Liver (tissue), 9 donors: Measurements from ENCODE around the gene TACSTD2. TPM values are rescaled to one million over a fixed set of nuclear protein-coding genes. Genes with fewer than 3 reads are reported as not detected.

Source experiments
- DNase-seq: peaks from one replicate; pipeline ENCODE4 v3.0.0-alpha.2; 2017; ENCODE audit warnings: low spot score
- H3K27ac ChIP-seq, 2 donors: one replicate each; pipeline ENCODE4 v1.7.0; 2013; ENCODE audit warnings: inconsistent platforms in 2 of 2, low read length in 2 of 2, control low read depth in 1 of 2, low read depth in 1 of 2, mild to moderate bottlenecking in 1 of 2
- H3K27me3 ChIP-seq, 4 donors: one replicate each; pipeline versions ENCODE4 v1.6.1 to v1.7.0; 2013; ENCODE audit warnings: low read length in 3 of 4, inconsistent platforms in 1 of 4, mild to moderate bottlenecking in 1 of 4, moderate library complexity in 1 of 4; ENCODE audit not compliant: control insufficient read depth in 4 of 4, insufficient read depth in 4 of 4
- H3K36me3 ChIP-seq, 4 donors: one replicate each; pipeline versions ENCODE4 v1.6.1 to v1.7.0; 2013; ENCODE audit warnings: low read length in 3 of 4, mild to moderate bottlenecking in 3 of 4, low read depth in 1 of 4, moderate library complexity in 1 of 4; ENCODE audit not compliant: control insufficient read depth in 4 of 4, insufficient read depth in 3 of 4
- H3K4me1 ChIP-seq, 4 donors: one replicate each; pipeline versions ENCODE4 v1.6.1 to v1.7.0; 2013; ENCODE audit warnings: low read length in 3 of 4, mild to moderate bottlenecking in 3 of 4, moderate library complexity in 1 of 4; ENCODE audit not compliant: control insufficient read depth in 4 of 4, insufficient read depth in 4 of 4
- H3K4me3 ChIP-seq, 3 donors: one replicate each; pipeline versions ENCODE4 v1.6.1 to v1.7.0; 2013; ENCODE audit warnings: low read length in 3 of 3, control low read depth in 1 of 3, low read depth in 1 of 3, mild to moderate bottlenecking in 1 of 3
- H3K9ac ChIP-seq, 2 donors: one replicate each; pipeline ENCODE4 v1.7.0; 2013; ENCODE audit warnings: low read length in 2 of 2, mild to moderate bottlenecking in 2 of 2, moderate library complexity in 2 of 2, control low read depth in 1 of 2, low read depth in 1 of 2
- H3K9me3 ChIP-seq, 4 donors: one replicate each; pipeline versions ENCODE4 v1.6.1 to v1.7.0; 2013; ENCODE audit warnings: low read length in 3 of 4; ENCODE audit not compliant: control insufficient read depth in 4 of 4
- EGR1 ChIP-seq, 2 donors: IDR thresholded peaks; 2 replicates each; pipeline ENCODE4 v1.6.1; 2016 to 2018; ENCODE audit warnings: antibody characterized with exemption in 2 of 2, low read depth in 2 of 2
- FOXA1 ChIP-seq: IDR thresholded peaks from 2 replicates; pipeline ENCODE4 v1.6.1; 2016; ENCODE audit warnings: antibody characterized with exemption
- FOXA2 ChIP-seq: IDR thresholded peaks from 2 replicates; pipeline ENCODE4 v1.6.1; 2016; ENCODE audit warnings: antibody characterized with exemption
- GABPA ChIP-seq, 2 donors: IDR thresholded peaks in 1 of 2; conservative IDR thresholded peaks in 1 of 2; 2 replicates each; pipeline ENCODE4 v1.6.1; 2016; ENCODE audit warnings: antibody characterized with exemption in 2 of 2, mild to moderate bottlenecking in 1 of 2, moderate library complexity in 1 of 2
- HNF4A ChIP-seq, 2 donors: conservative IDR thresholded peaks; 2 replicates each; pipeline ENCODE4 v1.6.1; 2016; ENCODE audit warnings: antibody characterized with exemption in 2 of 2, mild to moderate bottlenecking in 2 of 2
- HNF4G ChIP-seq: IDR thresholded peaks from 2 replicates; pipeline ENCODE4 v1.6.1; 2016; ENCODE audit warnings: antibody characterized with exemption
- JUND ChIP-seq, 2 donors: IDR thresholded peaks; 2 replicates each; pipeline ENCODE4 v1.6.1; 2016; ENCODE audit warnings: antibody characterized with exemption in 2 of 2
- RAD21 ChIP-seq, 2 donors: IDR thresholded peaks; 2 replicates each; pipeline ENCODE4 v1.6.1; 2016; ENCODE audit warnings: antibody characterized with exemption in 2 of 2, mild to moderate bottlenecking in 2 of 2
- RXRA ChIP-seq, 2 donors: IDR thresholded peaks; 2 replicates each; pipeline ENCODE4 v1.6.1; 2017 to 2018; ENCODE audit warnings: antibody characterized with exemption in 2 of 2, mild to moderate bottlenecking in 1 of 2
- SP1 ChIP-seq: IDR thresholded peaks from 2 replicates; pipeline ENCODE4 v1.6.1; 2018; ENCODE audit warnings: antibody characterized with exemption, mild to moderate bottlenecking
- TAF1 ChIP-seq: conservative IDR thresholded peaks from 2 replicates; pipeline ENCODE4 v1.6.1; 2016; ENCODE audit warnings: antibody characterized with exemption, mild to moderate bottlenecking
- YY1 ChIP-seq: IDR thresholded peaks from 2 replicates; pipeline ENCODE4 v1.6.1; 2016; ENCODE audit warnings: antibody characterized with exemption, mild to moderate bottlenecking
- WGBS: extraction: QIAGEN DNeasy Blood & Tissue Kit; methylation state at CpG from one replicate; pipeline ENCODE4 v1.1.7; 2013; 5-methylcytosine and 5-hydroxymethylcytosine counted together
- polyA plus RNA-seq, 2 donors: library from polyadenylated mRNA; stranded (reverse) in 1 of 2; unstranded in 1 of 2; fragments of 200-250 nt in 1 of 2; fragments of >200 nt in 1 of 2; fragmentation: Nextera tagmentation in 1 of 2; extraction: Ambion mirVana in 1 of 2; gene quantifications; one replicate each; pipeline versions ENCODE4 v1.2.1 to v1.2.3, GENCODE V29; 2013 to 2015
- total RNA-seq, 2 donors: library from RNA; depleted of rRNA; stranded (reverse); fragments of >200 nt; gene quantifications; one replicate each; pipeline ENCODE4 v1.2.3, GENCODE V29; 2014
- TF ChIP-seq, protein P1 (sequence below): IDR thresholded peaks from 2 replicates; pipeline ENCODE4 v1.6.1; 2016; ENCODE audit warnings: antibody characterized with exemption, mild to moderate bottlenecking
- TF ChIP-seq, protein P2 (sequence below): fragments of 150-350 bp; IDR thresholded peaks from 2 replicates; pipeline ENCODE4 v1.5.1; 2017; ENCODE audit warnings: improper control_type of control experiment, low read depth, low read length; ENCODE audit not compliant: missing input control
- TF ChIP-seq, protein P3 (sequence below): IDR thresholded peaks from 2 replicates; pipeline ENCODE4 v1.6.1; 2016; ENCODE audit warnings: antibody characterized with exemption
- TF ChIP-seq, protein P4 (sequence below): IDR thresholded peaks from 2 replicates; pipeline ENCODE4 v1.6.1; 2016; ENCODE audit warnings: antibody characterized with exemption
- donor health status: healthy.
- donor health status: healthy.
- donor health status: healthy.
- donor health status: healthy.
- donor health status: healthy.

Gene TACSTD2
- total and polyA plus RNA-seq, 4 donors = 0.61 to 1.5 (median 1.1) TPM

DNA sequence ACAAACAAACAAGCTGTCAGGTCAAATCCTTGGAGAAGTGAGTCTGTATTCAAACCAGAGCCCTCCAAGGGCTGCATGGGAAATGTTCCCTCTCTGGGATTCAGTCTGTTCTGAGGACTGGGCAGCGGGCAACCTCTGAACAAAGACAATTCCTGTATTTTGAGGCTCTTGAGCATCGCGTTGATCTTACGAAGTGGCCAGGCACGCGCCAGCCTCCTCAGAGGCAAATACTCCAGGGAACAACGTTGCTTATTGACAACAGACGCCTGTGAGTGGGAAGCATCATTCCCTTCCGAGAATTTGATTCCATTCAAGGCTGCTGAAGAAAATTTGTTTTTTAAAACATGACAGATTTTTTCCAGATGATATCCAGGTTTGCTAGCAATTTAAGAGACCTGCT, 20.0 kb upstream of the TACSTD2 start:
- Histone ChIP-seq H3K27ac (no peak overlapping the region), H3K9ac (no peak overlapping the region), H3K27me3 (peaks cover 0 to 7% (median 0%) of the 10 kb centered on the region in 4 donors), H3K4me3 (no peak overlapping the region), H3K4me1 (no peaks in the 10 kb centered on the region), H3K36me3 (no peaks in the 10 kb centered on the region), H3K9me3 (peaks cover 0 to 4% (median 0%) of the 10 kb centered on the region in 4 donors)
- no peak for TF ChIP-seq FOXA1
- no peak for TF ChIP-seq HNF4G
- TF ChIP-seq, protein P1, sequence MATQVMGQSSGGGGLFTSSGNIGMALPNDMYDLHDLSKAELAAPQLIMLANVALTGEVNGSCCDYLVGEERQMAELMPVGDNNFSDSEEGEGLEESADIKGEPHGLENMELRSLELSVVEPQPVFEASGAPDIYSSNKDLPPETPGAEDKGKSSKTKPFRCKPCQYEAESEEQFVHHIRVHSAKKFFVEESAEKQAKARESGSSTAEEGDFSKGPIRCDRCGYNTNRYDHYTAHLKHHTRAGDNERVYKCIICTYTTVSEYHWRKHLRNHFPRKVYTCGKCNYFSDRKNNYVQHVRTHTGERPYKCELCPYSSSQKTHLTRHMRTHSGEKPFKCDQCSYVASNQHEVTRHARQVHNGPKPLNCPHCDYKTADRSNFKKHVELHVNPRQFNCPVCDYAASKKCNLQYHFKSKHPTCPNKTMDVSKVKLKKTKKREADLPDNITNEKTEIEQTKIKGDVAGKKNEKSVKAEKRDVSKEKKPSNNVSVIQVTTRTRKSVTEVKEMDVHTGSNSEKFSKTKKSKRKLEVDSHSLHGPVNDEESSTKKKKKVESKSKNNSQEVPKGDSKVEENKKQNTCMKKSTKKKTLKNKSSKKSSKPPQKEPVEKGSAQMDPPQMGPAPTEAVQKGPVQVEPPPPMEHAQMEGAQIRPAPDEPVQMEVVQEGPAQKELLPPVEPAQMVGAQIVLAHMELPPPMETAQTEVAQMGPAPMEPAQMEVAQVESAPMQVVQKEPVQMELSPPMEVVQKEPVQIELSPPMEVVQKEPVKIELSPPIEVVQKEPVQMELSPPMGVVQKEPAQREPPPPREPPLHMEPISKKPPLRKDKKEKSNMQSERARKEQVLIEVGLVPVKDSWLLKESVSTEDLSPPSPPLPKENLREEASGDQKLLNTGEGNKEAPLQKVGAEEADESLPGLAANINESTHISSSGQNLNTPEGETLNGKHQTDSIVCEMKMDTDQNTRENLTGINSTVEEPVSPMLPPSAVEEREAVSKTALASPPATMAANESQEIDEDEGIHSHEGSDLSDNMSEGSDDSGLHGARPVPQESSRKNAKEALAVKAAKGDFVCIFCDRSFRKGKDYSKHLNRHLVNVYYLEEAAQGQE = no peak
- no peak for TF ChIP-seq EGR1 (IDR thresholded peaks at IDR 0.05; ENCODE audit: low read depth in 2 of 2)
- TF ChIP-seq, protein P2, sequence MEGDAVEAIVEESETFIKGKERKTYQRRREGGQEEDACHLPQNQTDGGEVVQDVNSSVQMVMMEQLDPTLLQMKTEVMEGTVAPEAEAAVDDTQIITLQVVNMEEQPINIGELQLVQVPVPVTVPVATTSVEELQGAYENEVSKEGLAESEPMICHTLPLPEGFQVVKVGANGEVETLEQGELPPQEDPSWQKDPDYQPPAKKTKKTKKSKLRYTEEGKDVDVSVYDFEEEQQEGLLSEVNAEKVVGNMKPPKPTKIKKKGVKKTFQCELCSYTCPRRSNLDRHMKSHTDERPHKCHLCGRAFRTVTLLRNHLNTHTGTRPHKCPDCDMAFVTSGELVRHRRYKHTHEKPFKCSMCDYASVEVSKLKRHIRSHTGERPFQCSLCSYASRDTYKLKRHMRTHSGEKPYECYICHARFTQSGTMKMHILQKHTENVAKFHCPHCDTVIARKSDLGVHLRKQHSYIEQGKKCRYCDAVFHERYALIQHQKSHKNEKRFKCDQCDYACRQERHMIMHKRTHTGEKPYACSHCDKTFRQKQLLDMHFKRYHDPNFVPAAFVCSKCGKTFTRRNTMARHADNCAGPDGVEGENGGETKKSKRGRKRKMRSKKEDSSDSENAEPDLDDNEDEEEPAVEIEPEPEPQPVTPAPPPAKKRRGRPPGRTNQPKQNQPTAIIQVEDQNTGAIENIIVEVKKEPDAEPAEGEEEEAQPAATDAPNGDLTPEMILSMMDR = no peak
- no peak for TF ChIP-seq FOXA2
- no peak for DNase-seq
- 66% methylated on average over 9 of the region's 9 CpGs for WGBS

DNA sequence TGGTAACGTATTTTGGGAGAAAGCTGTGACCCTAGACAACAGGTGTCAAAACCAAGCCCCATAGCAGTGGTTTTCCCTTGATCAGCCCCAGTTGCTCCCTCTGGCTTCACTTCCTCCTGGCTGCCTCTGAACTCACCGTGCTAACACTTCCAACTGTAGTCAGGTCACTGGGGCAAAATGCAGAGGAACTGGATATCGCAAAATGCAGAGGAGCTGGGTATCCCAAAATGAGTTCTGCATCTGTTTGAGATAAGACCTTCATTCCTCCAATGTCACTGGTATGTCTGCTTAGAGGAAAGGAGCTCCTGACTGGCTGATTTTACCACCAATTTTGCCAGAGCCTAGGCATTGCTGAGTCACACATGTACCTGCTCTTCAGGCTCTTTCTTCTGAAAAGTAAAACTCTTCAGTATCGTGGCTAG, 19.6 kb upstream of the TACSTD2 start:
- no peak overlapping the region for H3K27ac ChIP-seq
- H3K4me1 ChIP-seq = no peaks in the 10 kb centered on the region
- TF ChIP-seq JUND (IDR thresholded peaks at IDR 0.05) = no peak
- no peak for TF ChIP-seq TAF1
- no peak for TF ChIP-seq YY1
- no peak for TF ChIP-seq FOXA1
- TF ChIP-seq SP1 = no peak
- TF ChIP-seq RAD21 (IDR thresholded peaks at IDR 0.05) = no peak
- H3K9ac ChIP-seq = no peak overlapping the region
- peaks cover 0 to 7% (median 0%) of the 10 kb centered on the region in 4 donors for H3K27me3 ChIP-seq
- H3K4me3 ChIP-seq = no peak overlapping the region
- WGBS = 50% methylated on average over 4 of the region's 4 CpGs
- no peak for DNase-seq
- H3K36me3 ChIP-seq = no peaks in the 10 kb centered on the region
- H3K9me3 ChIP-seq = peaks cover 0 to 4% (median 0%) of the 10 kb centered on the region in 4 donors

DNA sequence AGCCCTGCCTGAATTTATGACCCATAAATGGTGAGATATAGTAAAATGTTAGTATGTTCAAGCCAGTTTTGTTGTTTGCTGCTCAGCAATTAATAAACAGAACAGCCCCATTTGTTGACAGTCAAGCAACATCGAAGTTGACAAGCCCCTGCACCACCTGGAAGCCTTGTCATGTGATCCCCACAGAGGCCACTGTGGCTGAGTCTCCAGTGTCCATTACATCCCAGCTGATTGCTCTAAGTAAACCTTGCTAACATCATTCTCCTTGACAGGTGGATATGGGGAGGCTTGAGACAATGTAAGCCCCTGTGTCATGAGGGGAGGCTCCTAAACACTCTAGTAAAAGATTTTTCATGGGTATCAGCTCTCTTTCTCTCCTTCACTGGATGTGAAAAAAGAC, 17.5 kb upstream of the TACSTD2 start:
- Histone ChIP-seq H3K27ac (no peak overlapping the region), H3K9ac (no peak overlapping the region), H3K4me3 (no peak overlapping the region), H3K27me3 (peaks cover 0 to 6% (median 0%) of the 10 kb centered on the region in 4 donors), H3K36me3 (no peaks in the 10 kb centered on the region), H3K9me3 (no peaks in the 10 kb centered on the region), H3K4me1 (no peaks in the 10 kb centered on the region)
- WGBS = 75% methylated on average over 1 of the region's 1 CpG
- DNase-seq = no peak
- TF ChIP-seq, protein P3, sequence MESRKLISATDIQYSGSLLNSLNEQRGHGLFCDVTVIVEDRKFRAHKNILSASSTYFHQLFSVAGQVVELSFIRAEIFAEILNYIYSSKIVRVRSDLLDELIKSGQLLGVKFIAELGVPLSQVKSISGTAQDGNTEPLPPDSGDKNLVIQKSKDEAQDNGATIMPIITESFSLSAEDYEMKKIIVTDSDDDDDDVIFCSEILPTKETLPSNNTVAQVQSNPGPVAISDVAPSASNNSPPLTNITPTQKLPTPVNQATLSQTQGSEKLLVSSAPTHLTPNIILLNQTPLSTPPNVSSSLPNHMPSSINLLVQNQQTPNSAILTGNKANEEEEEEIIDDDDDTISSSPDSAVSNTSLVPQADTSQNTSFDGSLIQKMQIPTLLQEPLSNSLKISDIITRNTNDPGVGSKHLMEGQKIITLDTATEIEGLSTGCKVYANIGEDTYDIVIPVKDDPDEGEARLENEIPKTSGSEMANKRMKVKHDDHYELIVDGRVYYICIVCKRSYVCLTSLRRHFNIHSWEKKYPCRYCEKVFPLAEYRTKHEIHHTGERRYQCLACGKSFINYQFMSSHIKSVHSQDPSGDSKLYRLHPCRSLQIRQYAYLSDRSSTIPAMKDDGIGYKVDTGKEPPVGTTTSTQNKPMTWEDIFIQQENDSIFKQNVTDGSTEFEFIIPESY = no peak
- no peak for TF ChIP-seq YY1
- TF ChIP-seq, protein P4, sequence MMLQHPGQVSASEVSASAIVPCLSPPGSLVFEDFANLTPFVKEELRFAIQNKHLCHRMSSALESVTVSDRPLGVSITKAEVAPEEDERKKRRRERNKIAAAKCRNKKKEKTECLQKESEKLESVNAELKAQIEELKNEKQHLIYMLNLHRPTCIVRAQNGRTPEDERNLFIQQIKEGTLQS = no peak
- no peak for TF ChIP-seq GABPA (IDR thresholded peaks at IDR 0.05 in 1 of 2, conservative IDR thresholded peaks at IDR 0.05 in 1 of 2)
- TF ChIP-seq RXRA (IDR thresholded peaks at IDR 0.05) = no peak
- TF ChIP-seq EGR1 (IDR thresholded peaks at IDR 0.05; ENCODE audit: low read depth in 2 of 2) = no peak
- TF ChIP-seq, protein P2 = no peak
- no peak for TF ChIP-seq HNF4A (conservative IDR thresholded peaks at IDR 0.05)
